Measurements from ENCODE around the gene IFI30. TPM values are rescaled to one million over a fixed set of nuclear protein-coding genes. Genes with fewer than 3 reads are reported as not detected.
"Not testable (repeated sequence)": the region's sequence is repeated elsewhere in the genome, so short reads cannot be mapped to it uniquely, and the experiment has no call there.

Gene IFI30
- total RNA-seq, 1 experiment from 2014 or later: 23.6 TPM

GRCh38 chr19:18158467-18158866 is 15.1 kb upstream of the IFI30 start:
- Mint-ChIP-seq H3K36me3 (ENCODE audit: insufficient read depth in 1 of 3, low read depth in 3 of 3) (peaks cover 14 to 31% (median 30%) of the 10 kb centered on the region in 3 experiments; a peak in 6 of 7 replicates), H3K9me3 (no peaks in the 10 kb centered on the region), H3K4me3 (no peak overlapping the region), H3K27ac (no peak overlapping the region), H3K4me1 (peaks cover 13 to 30% of the 10 kb centered on the region in 2 experiments), H3K27me3 (ENCODE audit: low read depth) (no peaks in the 10 kb centered on the region)
- Histone ChIP-seq H3K18ac (ENCODE audit: insufficient read length, low read depth, low read length) (no peak overlapping the region), H2AFZ (ENCODE audit: low read length) (no peak overlapping the region), H4K8ac (replicated peaks; ENCODE audit: insufficient read length, low read depth, low read length) (no peak overlapping the region), H3K9me3 (ENCODE audit: control insufficient read depth, low read depth, low read length) (no peaks in the 10 kb centered on the region), H4K5ac (ENCODE audit: insufficient read length, low read depth, low read length) (no peak overlapping the region), H2BK12ac (ENCODE audit: insufficient read length, low read depth, low read length) (no peak overlapping the region), H3K9ac (ENCODE audit: extremely low read depth, insufficient read length, low read length) (no peak overlapping the region), H3K4me1 (ENCODE audit: insufficient read depth, low read length) (0 out of 2 replicates have a peak, but pooled peaks cover 2% of the 10 kb centered on the region), H2BK120ac (ENCODE audit: low read depth, low read length, poor library complexity, severe bottlenecking) (no peak overlapping the region), H2AK5ac (ENCODE audit: insufficient read length, low read length) (no peak overlapping the region), H3K27me3 (ENCODE audit: insufficient read depth, low read length) (no peaks in the 10 kb centered on the region), H3K23me2 (ENCODE audit: insufficient read length, low read depth, low read length, poor library complexity, severe bottlenecking) (peaks cover 7% of the 10 kb centered on the region), H2BK20ac (ENCODE audit: low read depth, low read length, poor library complexity, severe bottlenecking) (no peak overlapping the region), H3K56ac (ENCODE audit: insufficient read length, low read depth, low read length) (no peak overlapping the region), H2BK15ac (ENCODE audit: low read depth, low read length) (no peak overlapping the region), H3K4ac (ENCODE audit: low read depth, low read length) (no peak overlapping the region), H3K27ac (ENCODE audit: insufficient read length, low read depth, low read length) (no peak overlapping the region), H4K20me1 (ENCODE audit: control insufficient read depth, insufficient read depth, insufficient read length) (peaks cover 4% of the 10 kb centered on the region), H3K4me2 (ENCODE audit: insufficient read depth, insufficient read length, low read length) (no peak overlapping the region), H3K79me1 (ENCODE audit: insufficient read depth, low read depth, low read length, poor library complexity, severe bottlenecking) (no peaks in the 10 kb centered on the region), H3K79me2 (ENCODE audit: insufficient read depth, low read length) (no peaks in the 10 kb centered on the region), H3K23ac (ENCODE audit: insufficient read length, low read depth, low read length) (no peak overlapping the region), H2BK5ac (ENCODE audit: insufficient read length, low read length) (no peak overlapping the region), H3T11ph (ENCODE audit: low read length) (no peak overlapping the region), H3K14ac (ENCODE audit: insufficient read depth, low read length) (no peak overlapping the region), H4K91ac (ENCODE audit: insufficient read length, low read depth, low read length) (no peak overlapping the region)
- no CpG with 5 or more reads among the region's 4 CpGs for WGBS (ENCODE audit: extremely low coverage, insufficient read length, low lambda C conversion rate)
- no peak for DNase-seq
- no peak for TF ChIP-seq CTCF (conservative IDR thresholded peaks at IDR 0.05)

- not testable (repeated sequence) for H2BK5ac ChIP-seq (ENCODE audit: insufficient read length, low read length); H4K5ac ChIP-seq (ENCODE audit: insufficient read length, low read depth, low read length); H3K9ac ChIP-seq (ENCODE audit: extremely low read depth, insufficient read length, low read length); H2BK15ac ChIP-seq (ENCODE audit: low read depth, low read length); H3K9me3 Mint-ChIP-seq; H3K4me1 ChIP-seq (ENCODE audit: insufficient read depth, low read length); H4K91ac ChIP-seq (ENCODE audit: insufficient read length, low read depth, low read length); H3T11ph ChIP-seq (ENCODE audit: low read length); H3K27me3 Mint-ChIP-seq (ENCODE audit: low read depth); H3K18ac ChIP-seq (ENCODE audit: insufficient read length, low read depth, low read length); H3K23ac ChIP-seq (ENCODE audit: insufficient read length, low read depth, low read length); H3K79me1 ChIP-seq (ENCODE audit: insufficient read depth, low read depth, low read length, poor library complexity, severe bottlenecking); H2BK20ac ChIP-seq (ENCODE audit: low read depth, low read length, poor library complexity, severe bottlenecking); H2BK12ac ChIP-seq (ENCODE audit: insufficient read length, low read depth, low read length); H3K79me2 ChIP-seq (ENCODE audit: insufficient read depth, low read length); H3K23me2 ChIP-seq (ENCODE audit: insufficient read length, low read depth, low read length, poor library complexity, severe bottlenecking); H3K14ac ChIP-seq (ENCODE audit: insufficient read depth, low read length); DNase-seq; H3K56ac ChIP-seq (ENCODE audit: insufficient read length, low read depth, low read length); H3K27ac Mint-ChIP-seq; H2AK5ac ChIP-seq (ENCODE audit: insufficient read length, low read length); H3K4ac ChIP-seq (ENCODE audit: low read depth, low read length); H3K27me3 ChIP-seq (ENCODE audit: insufficient read depth, low read length); H3K4me3 Mint-ChIP-seq; H2AFZ ChIP-seq (ENCODE audit: low read length); H4K8ac ChIP-seq (replicated peaks; ENCODE audit: insufficient read length, low read depth, low read length); H3K4me2 ChIP-seq (ENCODE audit: insufficient read depth, insufficient read length, low read length); H3K27ac ChIP-seq (ENCODE audit: insufficient read length, low read depth, low read length); H3K9me3 ChIP-seq (ENCODE audit: control insufficient read depth, low read depth, low read length); H2BK120ac ChIP-seq (ENCODE audit: low read depth, low read length, poor library complexity, severe bottlenecking); H4K20me1 ChIP-seq (ENCODE audit: control insufficient read depth, insufficient read depth, insufficient read length)
- WGBS (ENCODE audit: extremely low coverage, insufficient read length, low lambda C conversion rate): no CpG with 5 or more reads among the region's 6 CpGs
- Mint-ChIP-seq H3K4me1 (peaks cover 9 to 26% of the 10 kb centered on the region in 2 experiments), H3K36me3 (ENCODE audit: insufficient read depth in 1 of 3, low read depth in 3 of 3) (peaks cover 17 to 35% (median 34%) of the 10 kb centered on the region in 3 experiments; a peak in 6 of 7 replicates)
Observed at GRCh38 chr19:18159059-18159616, 14.5 kb upstream of the IFI30 start.
